Activated naive CD4-positive, alpha-beta T cell treated with anti-CD3 and anti-CD28 coated beads, Interleukin-2, amount 10 ng/mL, durations not matched to agents 5 hours and 36 hours (primary cell): ENCODE measurements around the gene HNF4A. TPM values are rescaled to one million over a fixed set of nuclear protein-coding genes. Genes with fewer than 3 reads are reported as not detected.

Experiments
- microRNA-seq: library from miRNA; unstranded; fragments of <30 nt; microRNA quantifications from one replicate; pipeline ENCODE4 v1.2.0, GENCODE V29; 2022; ENCODE audit warnings: borderline microRNAs expressed, borderline replicate concordance
- total RNA-seq, 2 experiments: library from RNA; stranded (reverse); gene quantifications; one replicate each; pipeline ENCODE4 v1.2.3, GENCODE V29; 2021

HNF4A gene
- total RNA-seq, result not detected

DNA sequence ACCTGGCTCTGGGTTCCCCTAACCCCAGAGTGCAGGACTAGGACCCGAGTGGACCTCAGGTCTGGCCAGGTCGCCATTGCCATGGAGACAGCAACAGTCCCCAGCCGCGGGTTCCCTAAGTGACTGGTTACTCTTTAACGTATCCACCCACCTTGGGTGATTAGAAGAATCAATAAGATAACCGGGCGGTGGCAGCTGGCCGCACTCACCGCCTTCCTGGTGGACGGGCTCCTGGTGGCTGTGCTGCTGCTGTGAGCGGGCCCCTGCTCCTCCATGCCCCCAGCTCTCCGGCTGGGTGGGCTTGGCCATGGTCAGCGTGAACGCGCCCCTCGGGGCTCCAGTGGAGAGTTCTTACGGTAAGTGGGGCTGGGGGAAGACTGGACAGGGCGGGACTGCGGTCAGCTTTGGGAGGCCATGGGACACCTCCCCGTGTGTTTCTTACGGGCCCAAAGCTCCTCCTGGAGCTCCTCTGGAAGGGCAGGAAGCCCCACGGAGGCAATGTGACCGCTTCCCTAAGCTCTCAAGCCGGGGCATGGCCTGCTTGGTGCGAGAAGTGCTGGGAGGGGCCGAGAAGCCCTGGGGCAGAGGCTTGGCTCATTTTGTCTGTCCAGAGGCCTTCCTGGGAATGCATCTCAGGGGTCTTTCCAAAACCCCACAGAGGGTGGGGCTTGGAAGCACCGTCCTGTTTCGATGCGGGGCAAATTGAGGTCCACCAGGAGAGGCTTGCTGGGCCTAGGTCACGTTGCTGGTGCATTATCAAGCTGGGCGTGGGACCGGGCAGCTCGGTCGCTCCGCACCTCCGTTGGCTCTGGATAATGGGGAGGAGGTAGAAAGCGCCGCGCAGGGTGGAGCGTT, at the start of gene HNF4A:
HNF4A (plus strand) TSS at position 202 of the 855 bp plus-strand sequence; CDS start at position 308, 106 bp downstream.

DNA sequence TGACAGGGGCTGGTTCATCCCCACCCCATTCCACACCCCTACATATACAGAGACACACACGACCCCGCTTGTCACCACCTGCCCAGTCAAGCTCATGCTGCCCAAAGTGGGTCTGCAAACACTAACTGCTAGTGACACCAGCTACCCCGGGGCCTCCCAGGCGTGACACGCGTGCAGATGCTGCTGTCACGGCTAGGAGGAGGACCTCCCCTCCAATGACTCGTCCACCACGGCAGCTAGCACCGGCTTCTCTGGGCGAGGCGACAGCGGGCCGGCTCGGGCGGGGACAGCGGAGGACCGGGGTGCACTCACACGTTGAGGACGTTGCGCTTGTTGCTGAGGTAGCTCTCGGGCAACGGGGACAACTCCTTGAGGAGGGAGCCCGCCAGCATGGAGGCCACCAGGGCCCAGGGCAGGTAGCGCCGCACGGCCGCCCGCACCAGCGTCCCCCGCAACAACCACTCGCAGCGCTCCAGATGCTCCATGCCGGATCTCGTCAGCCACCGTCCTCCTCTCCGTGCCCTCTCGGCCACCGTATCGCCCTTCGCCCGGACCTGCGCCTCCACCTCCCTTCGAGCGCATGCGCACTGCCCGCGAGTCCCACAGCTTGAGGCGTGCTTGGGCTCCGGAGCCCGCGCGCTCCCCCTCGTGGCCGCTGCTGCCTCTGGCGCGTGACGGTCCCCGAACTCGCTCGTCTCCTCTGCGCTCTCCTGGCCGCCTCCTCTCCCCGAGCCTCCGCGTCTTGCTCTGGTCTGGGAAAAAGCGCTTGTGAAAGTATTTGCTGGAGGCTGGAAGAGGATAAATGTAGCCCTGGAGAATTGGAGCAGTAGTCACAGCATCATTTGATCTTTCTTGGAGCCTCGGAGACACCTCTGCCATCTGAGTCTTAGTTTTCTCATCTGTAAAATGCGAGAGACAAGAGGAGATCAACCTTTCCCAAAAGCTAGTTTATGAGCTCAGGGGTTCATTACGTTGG, 44.5 kb upstream of the HNF4A start, which contains the start of gene FITM2:
FITM2 (minus strand) TSS at position 539 of the 976 bp plus-strand sequence; CDS start at position 485, 54 bp downstream.

DNA sequence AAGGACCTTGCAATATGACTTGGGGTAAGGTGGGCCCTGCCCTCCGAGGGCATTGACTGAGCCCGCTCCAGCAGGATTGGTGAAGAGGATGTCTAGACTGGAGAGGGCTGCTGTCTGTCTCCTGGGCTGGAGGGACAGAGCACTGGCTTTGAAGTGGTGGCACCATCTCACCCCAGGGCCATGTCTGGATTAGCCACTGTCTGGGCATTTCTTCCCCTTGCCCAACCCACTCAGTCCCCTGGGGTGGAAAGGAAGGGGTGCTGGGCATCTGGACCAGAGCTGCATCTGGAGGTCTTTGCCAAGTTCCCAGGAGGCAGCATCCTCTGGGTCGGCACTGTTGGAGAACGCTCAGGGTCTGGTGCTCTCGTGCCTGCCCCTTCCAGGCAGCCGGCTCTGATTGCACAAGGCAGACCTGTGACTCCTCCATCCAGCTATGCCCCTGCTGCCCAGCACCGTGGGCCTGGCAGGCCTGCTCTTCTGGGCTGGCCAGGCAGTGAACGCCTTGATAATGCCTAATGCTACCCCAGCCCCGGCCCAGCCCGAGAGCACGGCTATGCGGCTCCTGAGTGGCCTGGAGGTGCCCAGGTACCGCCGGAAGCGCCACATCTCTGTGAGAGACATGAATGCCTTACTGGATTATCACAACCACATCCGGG, 18.6 kb upstream of the HNF4A start, which contains the start of gene R3HDML:
R3HDML (plus strand) TSS at position 319 of the 656 bp plus-strand sequence; CDS start at position 434, 115 bp downstream.

DNA sequence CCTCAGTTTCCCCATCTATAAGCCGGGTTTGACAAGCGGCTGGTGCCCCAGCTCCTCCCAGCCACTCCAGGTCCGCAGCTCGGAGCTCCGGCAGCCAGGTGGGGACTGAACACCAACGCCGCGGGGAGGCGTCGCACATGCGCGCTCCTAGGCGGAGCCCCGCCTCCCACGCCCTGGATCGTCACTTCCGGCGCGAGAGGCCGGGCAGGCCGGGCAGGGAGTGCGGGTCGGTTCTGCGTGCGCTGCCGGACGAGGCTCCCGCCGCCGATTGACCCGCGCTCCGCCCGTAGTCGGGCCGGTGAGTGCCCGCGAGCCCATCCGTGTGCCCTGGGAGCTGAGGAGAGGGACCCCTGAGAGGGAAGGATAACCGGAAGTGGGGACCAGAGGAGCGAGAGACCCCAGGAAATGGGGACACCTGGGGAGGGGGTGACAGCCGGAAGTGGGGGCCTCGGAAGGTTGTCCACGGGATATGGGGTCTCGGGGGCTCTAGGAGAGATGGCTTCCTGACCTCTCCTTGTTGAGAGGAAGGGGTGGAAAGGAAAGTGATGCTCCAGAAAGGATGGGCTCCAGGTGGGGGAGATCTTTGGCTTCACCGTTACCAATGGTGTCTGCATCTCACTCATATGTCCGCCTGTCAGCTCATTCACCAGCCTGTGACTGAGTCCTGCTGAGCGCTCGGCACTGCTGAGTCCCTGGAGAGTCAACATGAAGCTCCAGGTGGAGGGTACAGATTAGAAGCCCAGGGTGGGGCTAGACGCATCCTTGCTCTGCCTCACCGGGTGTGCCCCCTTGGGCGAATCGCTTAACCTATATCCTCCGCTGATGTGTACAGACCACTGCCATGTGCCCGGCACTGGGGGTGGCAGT, 120.4 kb downstream of the HNF4A start, which contains the start of gene TTPAL:
TTPAL (plus strand) TSS at position 181 of the 867 bp plus-strand sequence. CDS start 4,126 bp downstream, outside the sequence.

Small RNA genes within 50 kb of the gene (microRNA-seq; reads per million reads assigned to microRNA genes)
- gene MIR3646, result not detected

Other genes with a start within 250 kb of the HNF4A start
- under 1 TPM in 1 of 2 experiments, not detected in 1; 0.10 TPM for gene JPH2, start 168.5 kb upstream of the HNF4A start, total RNA-seq
- gene OSER1, start 144.9 kb upstream of the HNF4A start, total RNA-seq, result 10 to 100 TPM; 29.6 to 29.8 TPM
- not detected for gene GDAP1L1, start 108.4 kb upstream of the HNF4A start, total RNA-seq
- 1 to 10 TPM; 4.1 to 4.8 TPM for gene FITM2, start 44.5 kb upstream of the HNF4A start, total RNA-seq
- not detected for gene R3HDML, start 18.7 kb upstream of the HNF4A start, total RNA-seq
- gene TTPAL, start 120.2 kb downstream of the HNF4A start, total RNA-seq, result 10 to 100 TPM; 16.1 to 17.2 TPM
- 10 to 100 TPM; 83.0 to 83.6 TPM for gene SERINC3, start 166.4 kb downstream of the HNF4A start, total RNA-seq
- gene PKIG, start 226.9 kb downstream of the HNF4A start, total RNA-seq, result 1 to 10 TPM; 3.3 TPM